Stomach (tissue), 4 donors: ENCODE results near the gene OXLD1.

ENCODE experiments used
- POLR2A ChIP-seq, 4 donors: fragments of 450-650 bp; IDR thresholded peaks; one replicate each; pipeline ENCODE4 v1.6.1; 2016; ENCODE audit warnings: antibody characterized with exemption in 4 of 4, control low read depth in 2 of 4, mild to moderate bottlenecking in 1 of 4, moderate library complexity in 1 of 4
- POLR2AphosphoS5 ChIP-seq, 3 donors: sonication (generic); formaldehyde crosslinking; IDR thresholded peaks; one replicate each; pipeline ENCODE4 v1.6.1; 2016; ENCODE audit warnings: antibody characterized with exemption in 3 of 3
- TF ChIP-seq, protein P1 (sequence below), 7 experiments: fragments of 450-650 bp in 4 of 7; fragments of 200-600 bp in 3 of 7; sonication (generic) in 3 of 7; IDR thresholded peaks; one replicate each; pipeline ENCODE4 v1.5.1; 2016 to 2019; ENCODE audit warnings: antibody characterized with exemption in 7 of 7, control low read depth in 2 of 7, mild to moderate bottlenecking in 1 of 7

DNA sequence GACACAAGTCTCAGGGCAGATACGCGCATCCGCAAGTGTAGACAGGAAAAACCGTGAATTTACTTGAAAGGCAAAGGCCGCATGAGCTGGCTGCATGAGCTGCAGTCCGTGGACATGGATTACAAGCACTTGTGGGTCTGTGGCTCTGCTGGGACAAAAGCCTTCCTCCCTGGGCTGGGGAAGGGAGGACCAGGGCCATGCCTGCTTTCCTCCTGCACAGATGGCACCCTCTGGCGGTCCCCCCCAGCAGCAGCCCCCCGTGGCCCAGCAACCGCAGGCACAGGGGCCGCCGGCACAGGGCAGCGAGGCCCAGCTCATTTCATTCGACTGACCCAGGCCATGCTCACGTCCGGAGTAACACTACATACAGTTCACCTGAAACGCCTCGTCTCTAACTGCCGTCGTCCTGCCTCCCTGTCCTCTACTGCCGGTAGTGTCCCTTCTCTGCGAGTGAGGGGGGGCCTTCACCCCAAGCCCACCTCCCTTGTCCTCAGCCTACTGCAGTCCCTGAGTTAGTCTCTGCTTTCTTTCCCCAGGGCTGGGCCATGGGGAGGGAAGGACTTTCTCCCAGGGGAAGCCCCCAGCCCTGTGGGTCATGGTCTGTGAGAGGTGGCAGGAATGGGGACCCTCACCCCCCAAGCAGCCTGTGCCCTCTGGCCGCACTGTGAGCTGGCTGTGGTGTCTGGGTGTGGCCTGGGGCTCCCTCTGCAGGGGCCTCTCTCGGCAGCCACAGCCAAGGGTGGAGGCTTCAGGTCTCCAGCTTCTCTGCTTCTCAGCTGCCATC is 35.1 kb upstream of the OXLD1 start:
- TF ChIP-seq, protein P1, sequence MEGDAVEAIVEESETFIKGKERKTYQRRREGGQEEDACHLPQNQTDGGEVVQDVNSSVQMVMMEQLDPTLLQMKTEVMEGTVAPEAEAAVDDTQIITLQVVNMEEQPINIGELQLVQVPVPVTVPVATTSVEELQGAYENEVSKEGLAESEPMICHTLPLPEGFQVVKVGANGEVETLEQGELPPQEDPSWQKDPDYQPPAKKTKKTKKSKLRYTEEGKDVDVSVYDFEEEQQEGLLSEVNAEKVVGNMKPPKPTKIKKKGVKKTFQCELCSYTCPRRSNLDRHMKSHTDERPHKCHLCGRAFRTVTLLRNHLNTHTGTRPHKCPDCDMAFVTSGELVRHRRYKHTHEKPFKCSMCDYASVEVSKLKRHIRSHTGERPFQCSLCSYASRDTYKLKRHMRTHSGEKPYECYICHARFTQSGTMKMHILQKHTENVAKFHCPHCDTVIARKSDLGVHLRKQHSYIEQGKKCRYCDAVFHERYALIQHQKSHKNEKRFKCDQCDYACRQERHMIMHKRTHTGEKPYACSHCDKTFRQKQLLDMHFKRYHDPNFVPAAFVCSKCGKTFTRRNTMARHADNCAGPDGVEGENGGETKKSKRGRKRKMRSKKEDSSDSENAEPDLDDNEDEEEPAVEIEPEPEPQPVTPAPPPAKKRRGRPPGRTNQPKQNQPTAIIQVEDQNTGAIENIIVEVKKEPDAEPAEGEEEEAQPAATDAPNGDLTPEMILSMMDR (IDR thresholded peaks at IDR 0.05) = no peak
- TF ChIP-seq POLR2A (IDR thresholded peaks at IDR 0.05) (no peak), POLR2AphosphoS5 (IDR thresholded peaks at IDR 0.05) (no peak)
